HepG2 (cell line): ENCODE data around the gene EEFSEC. TPM values are rescaled to one million over a fixed set of nuclear protein-coding genes. Genes with fewer than 3 reads are reported as not detected.

Experiments used
- ATAC-seq: fragments of 200-7000 bp; cut with Tn5 transposase; 3 replicates; pipeline ENCODE4 v1.9.1; 2020; ENCODE audit warnings: mild to moderate bottlenecking, moderate library complexity
- BruUV-seq: library from RNA; stranded (reverse); fragments of 400-500 nt; replicated peaks from 2 replicates; lab custom pipeline; 2021; lab: Mats Ljungman, UMichigan
- CTCF ChIA-PET: fragments of 300-600 bp; formaldehyde crosslinking; extraction: SDS; loops from one replicate; lab custom pipeline; 2021; ENCODE audit warnings: low total read pairs, inconsistent platforms, low intra/inter-chr PET ratio; lab: Yijun Ruan, JAX
- POLR2A ChIA-PET: fragments of 350-600 bp; sonication (Branson Sonifier 250); formaldehyde crosslinking; loops from one replicate; lab custom pipeline; 2020; ENCODE audit warnings: antibody characterized with exemption, inconsistent platforms; lab: Yijun Ruan, JAX
- DNase-seq: peaks from one replicate; pipeline ENCODE4 v3.0.0-alpha.2; 2015; ENCODE audit warnings: low spot score
- FAIRE-seq: peaks from 3 replicates; lab custom pipeline; 2011; peaks lifted over from hg19 to GRCh38; lab: Jason Lieb, UNC
- H2AFZ ChIP-seq: one replicate; pipeline ENCODE4 v1.6.1; 2011; ENCODE audit warnings: low read length, inconsistent platforms
- H3K27ac ChIP-seq: fragments of 300-600 bp; 3 replicates; pipeline ENCODE4 v1.8.0; 2011; ENCODE audit warnings: mixed run types, mild to moderate bottlenecking, mixed read lengths, low read length, inconsistent platforms; ENCODE audit not compliant: insufficient read depth; ENCODE audit errors: extremely low read length
- H3K27me3 ChIP-seq, 2 experiments: fragments of 200-600 bp in 1 of 2; 2 replicates in 1 of 2; 3 replicates in 1 of 2; pipeline versions ENCODE4 v1.6.0 to v1.8.0; 2011; ENCODE audit warnings: low read length in 2 of 2, mild to moderate bottlenecking in 2 of 2, moderate library complexity in 2 of 2, inconsistent platforms in 1 of 2; ENCODE audit not compliant: insufficient read depth in 2 of 2, control insufficient read depth in 1 of 2
- H3K36me3 ChIP-seq, 2 experiments: fragments of 200-600 bp in 1 of 2; replicated peaks in 1 of 2; 2 replicates in 1 of 2; 3 replicates in 1 of 2; pipeline versions ENCODE4 v1.5.1 to v1.8.0; 2011; ENCODE audit warnings: low read length in 2 of 2, inconsistent platforms in 1 of 2; ENCODE audit not compliant: insufficient read depth in 2 of 2, control insufficient read depth in 1 of 2
- H3K4me1 ChIP-seq: 2 replicates; pipeline ENCODE4 v1.5.1; 2012; ENCODE audit warnings: low read length, inconsistent platforms; ENCODE audit not compliant: insufficient read depth
- H3K4me2 ChIP-seq: 2 replicates; pipeline ENCODE4 v1.6.0; 2011; ENCODE audit warnings: low read depth, low read length, inconsistent platforms
- H3K4me3 ChIP-seq, 3 experiments: fragments of 200-600 bp in 1 of 3; sonication (generic), shearing (Covaris generic) in 1 of 3; replicated peaks in 1 of 3; 2 replicates each; pipeline ENCODE4 v1.5.1; 2011 to 2016; ENCODE audit warnings: low read length in 3 of 3, inconsistent platforms in 2 of 3, low read depth in 2 of 3, mild to moderate bottlenecking in 2 of 3, control low read depth in 1 of 3, mixed read lengths in 1 of 3; ENCODE audit not compliant: insufficient read depth in 1 of 3
- H3K79me2 ChIP-seq: one replicate; pipeline ENCODE4 v1.6.1; 2011; ENCODE audit warnings: low read length, inconsistent platforms; ENCODE audit not compliant: insufficient read depth
- H3K9ac ChIP-seq: 2 replicates; pipeline ENCODE4 v1.6.0; 2011; ENCODE audit warnings: mild to moderate bottlenecking, low read depth, low read length, inconsistent platforms; ENCODE audit not compliant: insufficient read depth
- H3K9me3 ChIP-seq: 2 replicates; pipeline ENCODE4 v1.5.1; 2012; ENCODE audit warnings: mild to moderate bottlenecking, low read length
- H4K20me1 ChIP-seq: 2 replicates; pipeline ENCODE4 v1.6.0; 2011; ENCODE audit warnings: inconsistent platforms, mild to moderate bottlenecking, low read length, moderate library complexity; ENCODE audit not compliant: insufficient read depth
- CBX5 ChIP-seq: sonication (generic); formaldehyde crosslinking; IDR thresholded peaks from 2 replicates; pipeline ENCODE4 v1.4.0; 2020; ENCODE audit warnings: missing genetic modification reagents, borderline replicate concordance
- HDAC2 ChIP-seq: sonication (generic); formaldehyde crosslinking; IDR thresholded peaks from 2 replicates; pipeline ENCODE4 v1.4.0; 2020; ENCODE audit warnings: missing genetic modification reagents
- RBM22 ChIP-seq: fragments of 200-400 bp; formaldehyde crosslinking; optimal IDR thresholded peaks from 2 replicates; pipeline ENCODE3; 2017; ENCODE audit warnings: mild to moderate bottlenecking, low read length, moderate library complexity
- ZKSCAN1 ChIP-seq: fragments of 150-350 bp; IDR thresholded peaks from 2 replicates; pipeline ENCODE4 v1.6.1; 2014; ENCODE audit warnings: low read length
- ZNF569 ChIP-seq: sonication (generic); formaldehyde crosslinking; IDR thresholded peaks from 2 replicates; pipeline ENCODE4 v1.5.0; 2020; ENCODE audit warnings: mild to moderate bottlenecking, missing genetic modification reagents, moderate library complexity, borderline replicate concordance
- ZNF646 ChIP-seq: sonication (generic); formaldehyde crosslinking; IDR thresholded peaks from 2 replicates; pipeline ENCODE4 v1.9.0; 2021; ENCODE audit warnings: mild to moderate bottlenecking, missing genetic modification reagents
- WGBS: methylation state at CpG from one replicate; pipeline ENCODE4 v1.1.6; 2017; ENCODE audit warnings: low lambda C conversion rate; 5-methylcytosine and 5-hydroxymethylcytosine counted together
- in situ Hi-C: cut with HindIII; loops from 2 replicates; pipeline ENCODE4 v1.10.0; 2017; ENCODE audit warnings: low pct_unique_long_range_greater_than_20kb; ENCODE audit not compliant: extremely low pct_ligation_motif_present
- intact Hi-C: fragments of 100-400 bp; cut with micrococcal nuclease; formaldehyde crosslinking; loops from one replicate; pipeline ENCODE4 v1.10.0; 2022; ENCODE audit not compliant: unreplicated experiment
- polyA plus RNA-seq, 8 experiments: library from polyadenylated mRNA; depleted of rRNA in 3 of 8; stranded (reverse) in 7 of 8; unstranded in 1 of 8; fragments of >200 nt; fragmentation: Illumina TruSeq in 4 of 8; extraction: Trizol in 4 of 8; gene quantifications; 2 replicates each; pipeline versions ENCODE4 v1.2.1 to v1.2.3, GENCODE V29; 2011 to 2016; ENCODE audit warnings: low read depth in 4 of 8, missing spikeins in 1 of 8, mixed read lengths in 1 of 8; ENCODE audit not compliant: insufficient read depth in 1 of 8
- total RNA-seq, 5 experiments: library from RNA; depleted of rRNA; stranded (reverse); fragments of >200 nt; fragmentation: Illumina TruSeq; extraction: Trizol; gene quantifications; 2 replicates each; pipeline ENCODE4 v1.2.3, GENCODE V29; 2016; ENCODE audit warnings: low read depth in 1 of 5

EEFSEC gene
- total and polyA plus RNA-seq, 2 of the 13 experiments (the other 11 are each of a cell fraction or from before 2014, with no cell fraction given), result 6.4 to 24.2 TPM

- no peak for DNase-seq
- Histone ChIP-seq H3K4me2 (no peak overlapping the region), H3K36me3 (peaks cover 12 to 24% of the 10 kb centered on the region in 2 experiments; a peak in 4 of 5 replicates), H3K79me2 (no peaks in the 10 kb centered on the region), H3K4me3 (no peak overlapping the region), H3K27ac (no peak overlapping the region), H3K4me1 (peaks cover 35% of the 10 kb centered on the region), H2AFZ (no peak overlapping the region), H3K27me3 (no peaks in the 10 kb centered on the region)
- ChIA-PET POLR2A (no interaction called here), CTCF (no interaction called here)
- no peak for FAIRE-seq
- no peak for ATAC-seq
- intact Hi-C loops, result no loop called here
- no TSS peak for BruUV-seq
- no peak for TF ChIP-seq ZNF646 (CRISPR knock-in tag)
- TF ChIP-seq ZKSCAN1, result 0 out of 2 replicates have a peak, but pooled peaks have one; percentile 62
- TF ChIP-seq HDAC2 (CRISPR knock-in tag), result no peak
- TF ChIP-seq CBX5, result no peak
- no peak for TF ChIP-seq ZNF569
- TF ChIP-seq RBM22, result peak; percentile 32
- TF ChIP-seq, all 625 proteins: peak for 2
- in situ Hi-C loops, result no loop called here
- Histone ChIP-seq H4K20me1 (no peaks in the 10 kb centered on the region), H3K9me3 (no peaks in the 10 kb centered on the region), H3K9ac (no peak overlapping the region)
- WGBS, result 95% methylated on average over 10 of the region's 12 CpGs
Measured at GRCh38 chr3:128379367-128380160, 226.3 kb downstream of the EEFSEC start.
